Chondrocyte (in vitro differentiated cells): Measurements from ENCODE around the gene CALB2. TPM values are rescaled to one million over a fixed set of nuclear protein-coding genes. Genes with fewer than 3 reads are reported as not detected.

Experiments
- DNase-seq: peaks from one replicate; pipeline ENCODE4 v3.0.0; 2021; ENCODE audit warnings: mixed read lengths, low spot score
- H3K27ac Mint-ChIP-seq: one replicate; pipeline ENCODE4 v1.8.0; 2021; ENCODE audit warnings: mild to moderate bottlenecking, moderate library complexity, mixed read lengths; ENCODE audit not compliant: unreplicated experiment
- H3K27me3 Mint-ChIP-seq: 2 replicates; pipeline ENCODE4 v1.8.0; 2021; ENCODE audit warnings: low read depth, mixed read lengths
- H3K36me3 Mint-ChIP-seq: 2 replicates; pipeline ENCODE4 v1.8.0; 2021; ENCODE audit warnings: low read depth, mixed read lengths
- H3K4me1 Mint-ChIP-seq: 2 replicates; pipeline ENCODE4 v1.8.0; 2021; ENCODE audit warnings: low read depth, mild to moderate bottlenecking, mixed read lengths
- H3K4me3 Mint-ChIP-seq: one replicate; pipeline ENCODE4 v1.8.0; 2021; ENCODE audit warnings: mild to moderate bottlenecking, moderate library complexity, mixed read lengths; ENCODE audit not compliant: unreplicated experiment
- H3K9me3 Mint-ChIP-seq: 2 replicates; pipeline ENCODE4 v1.8.0; 2021; ENCODE audit warnings: low read depth, mixed read lengths
- total RNA-seq: library from RNA; stranded (reverse); gene quantifications from 3 replicates; pipeline ENCODE4 v1.2.1, GENCODE V29; 2021
- TF ChIP-seq, protein P1 (sequence below): fragments of 200-600 bp; sonication (generic); IDR thresholded peaks from 2 replicates; pipeline ENCODE4 v1.5.0; 2021; ENCODE audit warnings: antibody characterized with exemption, mild to moderate bottlenecking, moderate library complexity

CALB2 gene
- total RNA-seq, 1 donor from 2014 or later, result not detected

- no peaks in the 10 kb centered on the region for H3K4me1 Mint-ChIP-seq
- H3K27me3 Mint-ChIP-seq, result peaks cover 3% of the 10 kb centered on the region
- H3K36me3 Mint-ChIP-seq, result no peaks in the 10 kb centered on the region
- peaks cover 14% of the 10 kb centered on the region for H3K9me3 Mint-ChIP-seq
- no peak overlapping the region for H3K27ac Mint-ChIP-seq
- no peak overlapping the region for H3K4me3 Mint-ChIP-seq
- no peak for DNase-seq
- TF ChIP-seq, protein P1, sequence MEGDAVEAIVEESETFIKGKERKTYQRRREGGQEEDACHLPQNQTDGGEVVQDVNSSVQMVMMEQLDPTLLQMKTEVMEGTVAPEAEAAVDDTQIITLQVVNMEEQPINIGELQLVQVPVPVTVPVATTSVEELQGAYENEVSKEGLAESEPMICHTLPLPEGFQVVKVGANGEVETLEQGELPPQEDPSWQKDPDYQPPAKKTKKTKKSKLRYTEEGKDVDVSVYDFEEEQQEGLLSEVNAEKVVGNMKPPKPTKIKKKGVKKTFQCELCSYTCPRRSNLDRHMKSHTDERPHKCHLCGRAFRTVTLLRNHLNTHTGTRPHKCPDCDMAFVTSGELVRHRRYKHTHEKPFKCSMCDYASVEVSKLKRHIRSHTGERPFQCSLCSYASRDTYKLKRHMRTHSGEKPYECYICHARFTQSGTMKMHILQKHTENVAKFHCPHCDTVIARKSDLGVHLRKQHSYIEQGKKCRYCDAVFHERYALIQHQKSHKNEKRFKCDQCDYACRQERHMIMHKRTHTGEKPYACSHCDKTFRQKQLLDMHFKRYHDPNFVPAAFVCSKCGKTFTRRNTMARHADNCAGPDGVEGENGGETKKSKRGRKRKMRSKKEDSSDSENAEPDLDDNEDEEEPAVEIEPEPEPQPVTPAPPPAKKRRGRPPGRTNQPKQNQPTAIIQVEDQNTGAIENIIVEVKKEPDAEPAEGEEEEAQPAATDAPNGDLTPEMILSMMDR, result no peak
These were observed 30.8 kb upstream of the CALB2 start for GRCh38 chr16:71327720-71328119.

DNA sequence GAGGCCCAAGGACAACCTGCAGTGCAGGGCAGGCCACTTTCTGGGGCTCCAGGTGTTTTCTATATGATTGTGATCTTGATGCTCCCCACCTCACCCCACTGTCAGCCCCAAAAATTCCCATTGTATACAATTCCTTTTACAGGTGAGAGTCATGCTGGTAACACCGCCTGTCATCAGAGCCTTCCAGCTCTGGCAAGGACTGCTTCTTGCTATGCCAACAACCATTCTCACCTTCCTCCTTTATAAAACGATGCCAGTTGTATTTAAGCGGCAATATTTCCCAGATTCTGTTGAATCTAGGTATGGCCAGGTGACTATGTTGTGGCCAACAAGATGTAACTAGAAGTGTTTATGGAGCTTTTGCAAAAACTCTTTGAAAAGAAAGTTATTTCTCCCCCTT is 30.4 kb upstream of the CALB2 start:
- no peaks in the 10 kb centered on the region for H3K36me3 Mint-ChIP-seq
- H3K4me1 Mint-ChIP-seq, result no peaks in the 10 kb centered on the region
- no peak overlapping the region for H3K4me3 Mint-ChIP-seq
- TF ChIP-seq, protein P1, result no peak
- no peak for DNase-seq
- peaks cover 4% of the 10 kb centered on the region for H3K27me3 Mint-ChIP-seq
- H3K27ac Mint-ChIP-seq, result no peak overlapping the region
- H3K9me3 Mint-ChIP-seq, result peaks cover 14% of the 10 kb centered on the region

GRCh38 chr16:71337631-71338030 is 20.9 kb upstream of the CALB2 start:
- Mint-ChIP-seq H3K36me3 (no peaks in the 10 kb centered on the region), H3K4me1 (no peaks in the 10 kb centered on the region), H3K27me3 (peaks cover 15% of the 10 kb centered on the region), H3K27ac (no peak overlapping the region), H3K9me3 (peaks cover 6% of the 10 kb centered on the region), H3K4me3 (no peak overlapping the region)
- TF ChIP-seq, protein P1, result no peak
- DNase-seq, result no peak

- no peak for DNase-seq
- Mint-ChIP-seq H3K4me1 (no peaks in the 10 kb centered on the region), H3K27ac (no peak overlapping the region), H3K4me3 (no peak overlapping the region), H3K9me3 (peaks cover 6% of the 10 kb centered on the region), H3K27me3 (peaks cover 14% of the 10 kb centered on the region), H3K36me3 (no peaks in the 10 kb centered on the region)
- TF ChIP-seq, protein P1, result no peak
These were observed 20.3 kb upstream of the CALB2 start for GRCh38 chr16:71338193-71338592.

GRCh38 chr16:71338632-71339031 is 19.9 kb upstream of the CALB2 start:
- Mint-ChIP-seq H3K4me3 (no peak overlapping the region), H3K27ac (no peak overlapping the region), H3K27me3 (peaks cover 10% of the 10 kb centered on the region), H3K9me3 (peaks cover 6% of the 10 kb centered on the region), H3K36me3 (no peaks in the 10 kb centered on the region), H3K4me1 (no peaks in the 10 kb centered on the region)
- TF ChIP-seq, protein P1, result no peak
- DNase-seq, result no peak
